ENCODE results near the gene PHLDB2. TPM values are rescaled to one million over a fixed set of nuclear protein-coding genes. Genes with fewer than 3 reads are reported as not detected.

Gene PHLDB2
- total and polyA plus RNA-seq, 12 donors, result 6.2 to 39.6 (median 13.9) TPM

DNA sequence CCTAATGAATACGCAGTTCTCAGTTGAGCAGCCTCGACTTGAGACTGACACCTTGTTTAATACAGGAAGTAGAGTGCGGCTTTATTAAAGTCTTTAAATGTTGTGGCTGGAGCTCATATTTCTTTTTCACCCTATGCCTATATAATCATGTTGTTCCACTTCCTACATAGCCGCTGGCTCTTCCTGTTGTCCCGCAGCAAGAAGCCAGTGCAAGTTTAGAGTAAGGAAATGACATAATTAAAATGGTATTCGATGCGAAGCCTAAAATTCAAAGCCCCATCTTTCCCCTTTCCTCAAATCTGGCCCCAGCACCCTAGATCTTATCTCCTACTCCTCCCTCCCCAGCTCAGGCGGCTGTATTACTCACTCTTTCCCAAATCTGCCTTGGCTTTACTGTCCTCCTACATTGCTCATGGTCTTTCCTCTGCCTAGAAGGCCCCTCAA is 7.5 kb upstream of the PHLDB2 start:
- intact Hi-C loops (cut with DNase I), result no loop called here
- Histone ChIP-seq H3K4me1 (replicated peaks in 1 of 2) (peaks cover 0 to 7% of the 10 kb centered on the region in 2 donors), H3K9me3 (replicated peaks in 1 of 3) (no peaks in the 10 kb centered on the region), H3K36me3 (replicated peaks in 1 of 2) (no peaks in the 10 kb centered on the region), H3K27me3 (no peaks in the 10 kb centered on the region), H3K4me3 (no peak overlapping the region), H3K27ac (no peak overlapping the region)
- DNase-seq, result peak in 2 of 7 donors; percentile 15 to 21
- TF ChIP-seq POLR2A (IDR thresholded peaks at IDR 0.05) (no peak), CTCF (IDR thresholded peaks at IDR 0.05) (no peak)
- 48 to 60% (median 52%) methylated on average over 8 of the region's 8 CpGs for WGBS, 4 donors

DNA sequence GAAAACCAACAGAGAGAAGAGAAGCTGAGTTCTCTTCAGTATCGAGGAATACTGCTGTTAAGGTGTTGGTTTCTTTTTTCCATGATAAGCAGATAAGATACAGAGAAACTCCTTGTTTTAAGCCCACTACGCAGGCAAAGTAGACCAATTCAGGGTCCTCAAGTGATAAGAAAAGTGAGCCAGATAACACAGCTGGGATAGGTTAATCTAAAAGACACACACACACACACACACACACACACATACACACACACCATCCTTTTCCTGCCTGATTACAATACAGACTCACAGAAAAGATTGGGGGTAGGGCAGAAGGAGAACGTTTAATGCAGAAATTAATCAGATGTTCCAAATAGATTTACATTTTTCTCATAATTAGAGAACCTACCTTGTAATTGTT is 6.5 kb upstream of the PHLDB2 start:
- Histone ChIP-seq H3K4me3 (no peak overlapping the region), H3K27ac (no peak overlapping the region)
- WGBS, 4 donors, result 48 to 60% (median 53%) methylated on average over 3 of the region's 3 CpGs

DNA sequence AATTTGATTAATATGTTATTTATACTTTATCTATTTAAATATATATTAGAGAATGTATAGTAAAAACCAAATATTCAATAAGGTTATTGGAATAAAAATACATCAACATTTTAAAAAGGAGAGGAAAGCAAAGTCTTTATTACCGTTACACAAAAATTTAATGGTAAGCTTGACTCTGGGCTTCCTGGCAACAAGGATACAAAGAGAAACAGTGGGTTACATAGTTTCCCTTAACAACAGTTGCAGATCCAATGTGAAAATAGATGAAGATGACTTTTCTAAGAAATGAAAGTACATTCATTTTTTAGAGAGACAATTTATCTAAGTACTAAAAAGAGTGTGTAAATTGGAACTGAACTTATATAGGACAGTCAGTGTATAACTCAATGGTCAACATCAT is 6.0 kb upstream of the PHLDB2 start:
- Histone ChIP-seq H3K4me1 (replicated peaks in 1 of 2) (peaks cover 0 to 7% of the 10 kb centered on the region in 2 donors), H3K4me3 (no peak overlapping the region), H3K27me3 (no peaks in the 10 kb centered on the region), H3K36me3 (replicated peaks in 1 of 2) (no peaks in the 10 kb centered on the region), H3K9me3 (replicated peaks in 1 of 3) (no peaks in the 10 kb centered on the region), H3K27ac (no peak overlapping the region)
- TF ChIP-seq CTCF (IDR thresholded peaks at IDR 0.05), result no peak
- DNase-seq, result no peak
- WGBS, 4 donors, result 65 to 80% (median 77%) methylated on average over 1 of the region's 1 CpG
- intact Hi-C loops (cut with DNase I), result no loop called here

More for the DNA sequence above, 6.5 kb upstream of the PHLDB2 start:
- Histone ChIP-seq H3K36me3 (replicated peaks in 1 of 2) (no peaks in the 10 kb centered on the region), H3K27me3 (no peaks in the 10 kb centered on the region), H3K4me1 (replicated peaks in 1 of 2) (peaks cover 0 to 7% of the 10 kb centered on the region in 2 donors), H3K9me3 (replicated peaks in 1 of 3) (no peaks in the 10 kb centered on the region)
- TF ChIP-seq POLR2A (IDR thresholded peaks at IDR 0.05), result no peak
- no peak for TF ChIP-seq CTCF (IDR thresholded peaks at IDR 0.05)
- no peak for DNase-seq
- intact Hi-C loops (cut with DNase I), result no loop called here

- no peak overlapping the region for H3K4me3 ChIP-seq
- no peak for DNase-seq
- 78 to 91% (median 81%) methylated on average over 2 of the region's 2 CpGs for WGBS, 4 donors
These were observed 4.1 kb upstream of the PHLDB2 start for GRCh38 chr3:111854990-111855389.

More at GRCh38 chr3:111854990-111855389, 4.1 kb upstream of the PHLDB2 start:
- intact Hi-C loops (cut with DNase I), result no loop called here
- Histone ChIP-seq H3K27ac (no peak overlapping the region), H3K4me1 (replicated peaks in 1 of 2) (peaks cover 6 to 7% of the 10 kb centered on the region in 2 donors), H3K9me3 (replicated peaks in 1 of 3) (no peaks in the 10 kb centered on the region), H3K27me3 (no peaks in the 10 kb centered on the region), H3K36me3 (replicated peaks in 1 of 2) (no peaks in the 10 kb centered on the region)
- TF ChIP-seq CTCF (IDR thresholded peaks at IDR 0.05) (no peak), POLR2A (IDR thresholded peaks at IDR 0.05) (no peak)
